ENCODE results near the gene HS3ST2.

HS3ST2 gene

GRCh38 chr16:22948058-22948602 is 134.2 kb downstream of the HS3ST2 start:
- no peaks in the 10 kb centered on the region for H4K20me1 ChIP-seq (ENCODE audit: control insufficient read depth, insufficient read depth, low read depth, low read length)
- H3K4me1 ChIP-seq (ENCODE audit: control insufficient read depth, low read length): 0 out of 2 replicates have a peak, but pooled peaks cover 2% of the 10 kb centered on the region
- no peaks in the 10 kb centered on the region for H3K9me2 ChIP-seq (replicated peaks; ENCODE audit: control insufficient read depth, low read length)
- H3K9me3 ChIP-seq (ENCODE audit: control insufficient read depth, insufficient read depth, low read length): no peaks in the 10 kb centered on the region
- H3K79me2 ChIP-seq (ENCODE audit: control insufficient read depth, low read length): no peaks in the 10 kb centered on the region
- H3K36me3 ChIP-seq (ENCODE audit: control insufficient read depth, low read length): no peaks in the 10 kb centered on the region
- TF ChIP-seq CTCF (IDR thresholded peaks at IDR 0.05; ENCODE audit: low read depth, low read length, poor library complexity, severe bottlenecking): no peak
- TF ChIP-seq EZH2phosphoT487 (IDR thresholded peaks at IDR 0.05; ENCODE audit: borderline replicate concordance, low read length): no peak
- H3K27me3 ChIP-seq (ENCODE audit: control insufficient read depth, low read length): peaks cover 2% of the 10 kb centered on the region; the same call in 1 of the 2 replicates
- H3K4me2 ChIP-seq (ENCODE audit: low read length): no peak overlapping the region
- no peaks in the 10 kb centered on the region for H3F3A ChIP-seq (ENCODE audit: control insufficient read depth, insufficient read depth)
- no peak overlapping the region for H3K4me3 ChIP-seq (ENCODE audit: low read length)
- H3K27ac ChIP-seq (ENCODE audit: low read depth, low read length): no peak overlapping the region

- no peaks in the 10 kb centered on the region for H3K79me2 ChIP-seq (ENCODE audit: control insufficient read depth, low read length)
- H3K4me1 ChIP-seq (ENCODE audit: control insufficient read depth, low read length): 0 out of 2 replicates have a peak, but pooled peaks cover 2% of the 10 kb centered on the region
- TF ChIP-seq CTCF (IDR thresholded peaks at IDR 0.05; ENCODE audit: low read depth, low read length, poor library complexity, severe bottlenecking): peak; percentile 82
- no peak for TF ChIP-seq EZH2phosphoT487 (IDR thresholded peaks at IDR 0.05; ENCODE audit: borderline replicate concordance, low read length)
- H4K20me1 ChIP-seq (ENCODE audit: control insufficient read depth, insufficient read depth, low read depth, low read length): no peaks in the 10 kb centered on the region
- no peaks in the 10 kb centered on the region for H3F3A ChIP-seq (ENCODE audit: control insufficient read depth, insufficient read depth)
- H3K4me2 ChIP-seq (ENCODE audit: low read length): no peak overlapping the region
- no peaks in the 10 kb centered on the region for H3K9me2 ChIP-seq (replicated peaks; ENCODE audit: control insufficient read depth, low read length)
- peaks cover 2% of the 10 kb centered on the region; the same call in 1 of the 2 replicates for H3K27me3 ChIP-seq (ENCODE audit: control insufficient read depth, low read length)
- H3K27ac ChIP-seq (ENCODE audit: low read depth, low read length): no peak overlapping the region
- H3K9me3 ChIP-seq (ENCODE audit: control insufficient read depth, insufficient read depth, low read length): no peaks in the 10 kb centered on the region
- no peak overlapping the region for H3K4me3 ChIP-seq (ENCODE audit: low read length)
- no peaks in the 10 kb centered on the region for H3K36me3 ChIP-seq (ENCODE audit: control insufficient read depth, low read length)
Observed at GRCh38 chr16:22948603-22949368, 134.8 kb downstream of the HS3ST2 start.

- H3K36me3 ChIP-seq (ENCODE audit: control insufficient read depth, low read length): no peaks in the 10 kb centered on the region
- H3F3A ChIP-seq (ENCODE audit: control insufficient read depth, insufficient read depth): no peaks in the 10 kb centered on the region
- TF ChIP-seq CTCF (IDR thresholded peaks at IDR 0.05; ENCODE audit: low read depth, low read length, poor library complexity, severe bottlenecking): no peak
- no peak for TF ChIP-seq EZH2phosphoT487 (IDR thresholded peaks at IDR 0.05; ENCODE audit: borderline replicate concordance, low read length)
- H3K4me1 ChIP-seq (ENCODE audit: control insufficient read depth, low read length): no peaks in the 10 kb centered on the region
- H4K20me1 ChIP-seq (ENCODE audit: control insufficient read depth, insufficient read depth, low read depth, low read length): no peaks in the 10 kb centered on the region
- no peak overlapping the region for H3K4me2 ChIP-seq (ENCODE audit: low read length)
- peaks cover 7% of the 10 kb centered on the region; the same call in 1 of the 2 replicates for H3K27me3 ChIP-seq (ENCODE audit: control insufficient read depth, low read length)
- H3K4me3 ChIP-seq (ENCODE audit: low read length): no peak overlapping the region
- no peaks in the 10 kb centered on the region for H3K79me2 ChIP-seq (ENCODE audit: control insufficient read depth, low read length)
- no peak overlapping the region for H3K27ac ChIP-seq (ENCODE audit: low read depth, low read length)
- H3K9me2 ChIP-seq (replicated peaks; ENCODE audit: control insufficient read depth, low read length): no peaks in the 10 kb centered on the region
- H3K9me3 ChIP-seq (ENCODE audit: control insufficient read depth, insufficient read depth, low read length): no peaks in the 10 kb centered on the region
Observed at GRCh38 chr16:22955461-22956070, 141.6 kb downstream of the HS3ST2 start.
